Endothelial cell (in vitro differentiated cells): ENCODE measurements around the gene C13orf46. TPM values are rescaled to one million over a fixed set of nuclear protein-coding genes. Genes with fewer than 3 reads are reported as not detected.
"Not testable (repeated sequence)": the region's sequence is repeated elsewhere in the genome, so short reads cannot be mapped to it uniquely, and the experiment has no call there.

ENCODE experiments used
- DNase-seq: peaks from one replicate; pipeline ENCODE4 v3.0.0; 2021; ENCODE audit warnings: low spot score
- H3K27ac Mint-ChIP-seq: one replicate; pipeline ENCODE4 v1.8.0; 2021; ENCODE audit warnings: mixed read lengths, inconsistent platforms; ENCODE audit not compliant: unreplicated experiment
- H3K27me3 Mint-ChIP-seq: one replicate; pipeline ENCODE4 v1.8.0; 2021; ENCODE audit warnings: mild to moderate bottlenecking, moderate library complexity, mixed read lengths, inconsistent platforms; ENCODE audit not compliant: unreplicated experiment
- H3K36me3 Mint-ChIP-seq: one replicate; pipeline ENCODE4 v1.8.0; 2021; ENCODE audit warnings: mild to moderate bottlenecking, low read depth, mixed read lengths, inconsistent platforms; ENCODE audit not compliant: unreplicated experiment
- H3K4me1 Mint-ChIP-seq: one replicate; pipeline ENCODE4 v1.8.0; 2021; ENCODE audit warnings: mild to moderate bottlenecking, mixed read lengths, inconsistent platforms; ENCODE audit not compliant: unreplicated experiment
- H3K4me3 Mint-ChIP-seq: one replicate; pipeline ENCODE4 v1.8.0; 2021; ENCODE audit warnings: mild to moderate bottlenecking, mixed read lengths, inconsistent platforms; ENCODE audit not compliant: unreplicated experiment
- H3K9me3 Mint-ChIP-seq: one replicate; pipeline ENCODE4 v1.8.0; 2021; ENCODE audit warnings: mixed read lengths, inconsistent platforms; ENCODE audit not compliant: unreplicated experiment
- total RNA-seq: library from RNA; stranded (reverse); fragmentation: NEBNext Ultra II Directional; extraction: Animal tissue kit (Norgen Biotek cat#: 25700); gene quantifications from one replicate; pipeline ENCODE4 v1.2.1, GENCODE V29; 2021; ENCODE audit not compliant: unreplicated experiment
- TF ChIP-seq, protein P1 (sequence below): fragments of 200-600 bp; sonication (generic); IDR thresholded peaks from one replicate; pipeline ENCODE4 v1.5.0; 2021; ENCODE audit warnings: antibody characterized with exemption; ENCODE audit not compliant: unreplicated experiment

C13orf46 gene
- total RNA-seq, 1 donor from 2014 or later, result 1.5 TPM

- Mint-ChIP-seq H3K4me1 (no peaks in the 10 kb centered on the region), H3K4me3 (no peak overlapping the region), H3K36me3 (peaks cover 9% of the 10 kb centered on the region), H3K27ac (no peak overlapping the region), H3K9me3 (no peaks in the 10 kb centered on the region), H3K27me3 (peaks cover 11% of the 10 kb centered on the region)
- DNase-seq, result no peak
- TF ChIP-seq, protein P1, sequence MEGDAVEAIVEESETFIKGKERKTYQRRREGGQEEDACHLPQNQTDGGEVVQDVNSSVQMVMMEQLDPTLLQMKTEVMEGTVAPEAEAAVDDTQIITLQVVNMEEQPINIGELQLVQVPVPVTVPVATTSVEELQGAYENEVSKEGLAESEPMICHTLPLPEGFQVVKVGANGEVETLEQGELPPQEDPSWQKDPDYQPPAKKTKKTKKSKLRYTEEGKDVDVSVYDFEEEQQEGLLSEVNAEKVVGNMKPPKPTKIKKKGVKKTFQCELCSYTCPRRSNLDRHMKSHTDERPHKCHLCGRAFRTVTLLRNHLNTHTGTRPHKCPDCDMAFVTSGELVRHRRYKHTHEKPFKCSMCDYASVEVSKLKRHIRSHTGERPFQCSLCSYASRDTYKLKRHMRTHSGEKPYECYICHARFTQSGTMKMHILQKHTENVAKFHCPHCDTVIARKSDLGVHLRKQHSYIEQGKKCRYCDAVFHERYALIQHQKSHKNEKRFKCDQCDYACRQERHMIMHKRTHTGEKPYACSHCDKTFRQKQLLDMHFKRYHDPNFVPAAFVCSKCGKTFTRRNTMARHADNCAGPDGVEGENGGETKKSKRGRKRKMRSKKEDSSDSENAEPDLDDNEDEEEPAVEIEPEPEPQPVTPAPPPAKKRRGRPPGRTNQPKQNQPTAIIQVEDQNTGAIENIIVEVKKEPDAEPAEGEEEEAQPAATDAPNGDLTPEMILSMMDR, result no peak
Measured at GRCh38 chr13:113914333-113915011, 59.4 kb downstream of the C13orf46 start.

- not testable (repeated sequence) for H3K4me1 Mint-ChIP-seq, H3K27ac Mint-ChIP-seq, H3K36me3 Mint-ChIP-seq, H3K9me3 Mint-ChIP-seq, H3K4me3 Mint-ChIP-seq, DNase-seq
- H3K27me3 Mint-ChIP-seq, result peaks cover 14% of the 10 kb centered on the region
Measured at GRCh38 chr13:113913838-113914237, 60.0 kb downstream of the C13orf46 start.

DNA sequence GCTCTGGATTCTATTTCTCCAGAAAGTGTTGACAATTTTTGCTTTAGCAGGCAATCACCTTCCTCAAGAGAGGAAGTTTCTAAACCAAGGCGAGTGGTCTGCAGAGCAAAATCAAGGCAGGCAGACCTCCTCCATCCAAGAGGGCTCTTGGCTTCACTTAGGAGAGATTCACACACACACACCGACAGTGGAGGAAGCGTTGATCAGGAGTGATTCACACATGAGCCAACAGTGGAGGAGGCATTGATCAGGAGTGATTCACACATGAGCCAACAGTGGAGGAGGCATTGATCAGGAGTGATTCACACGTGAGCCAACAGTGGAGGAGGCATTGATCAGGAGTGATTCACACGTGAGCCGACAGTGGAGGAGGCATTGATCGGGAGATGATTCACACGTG lies 60.5 kb downstream of the C13orf46 start:
- peaks cover 14% of the 10 kb centered on the region for H3K27me3 Mint-ChIP-seq
- H3K4me3 Mint-ChIP-seq, result peak overlapping the region; percentile 39
- H3K4me1 Mint-ChIP-seq, DNase-seq, H3K36me3 Mint-ChIP-seq, H3K9me3 Mint-ChIP-seq: not testable (repeated sequence)
- H3K27ac Mint-ChIP-seq, result peak overlapping the region; percentile 50

DNA sequence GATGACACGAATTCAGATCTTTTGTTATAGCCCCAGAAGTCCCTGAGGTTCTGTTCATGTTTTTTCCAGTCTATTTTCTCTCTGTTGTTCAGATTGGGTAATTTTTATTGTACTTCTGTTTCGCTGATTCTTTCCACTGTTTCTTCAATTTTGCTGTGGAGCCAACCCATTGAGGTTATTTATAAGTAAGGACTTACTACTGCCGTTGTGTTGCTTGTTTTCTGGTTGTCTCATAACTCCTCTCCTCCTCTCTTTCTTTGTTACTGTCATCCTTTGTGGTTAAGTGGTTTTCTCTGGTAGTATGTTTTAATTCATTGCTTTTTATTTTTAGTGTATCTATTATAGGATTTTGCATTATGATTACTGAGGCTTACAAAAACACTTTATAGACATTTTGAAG lies 61.3 kb downstream of the C13orf46 start:
- H3K27me3 Mint-ChIP-seq, result peaks cover 14% of the 10 kb centered on the region
- no peak for DNase-seq
- TF ChIP-seq, protein P1, result no peak
- no peak overlapping the region for H3K27ac Mint-ChIP-seq
- peaks cover 9% of the 10 kb centered on the region for H3K36me3 Mint-ChIP-seq
- H3K9me3 Mint-ChIP-seq, result no peaks in the 10 kb centered on the region
- H3K4me1 Mint-ChIP-seq, result no peaks in the 10 kb centered on the region
- no peak overlapping the region for H3K4me3 Mint-ChIP-seq

DNA sequence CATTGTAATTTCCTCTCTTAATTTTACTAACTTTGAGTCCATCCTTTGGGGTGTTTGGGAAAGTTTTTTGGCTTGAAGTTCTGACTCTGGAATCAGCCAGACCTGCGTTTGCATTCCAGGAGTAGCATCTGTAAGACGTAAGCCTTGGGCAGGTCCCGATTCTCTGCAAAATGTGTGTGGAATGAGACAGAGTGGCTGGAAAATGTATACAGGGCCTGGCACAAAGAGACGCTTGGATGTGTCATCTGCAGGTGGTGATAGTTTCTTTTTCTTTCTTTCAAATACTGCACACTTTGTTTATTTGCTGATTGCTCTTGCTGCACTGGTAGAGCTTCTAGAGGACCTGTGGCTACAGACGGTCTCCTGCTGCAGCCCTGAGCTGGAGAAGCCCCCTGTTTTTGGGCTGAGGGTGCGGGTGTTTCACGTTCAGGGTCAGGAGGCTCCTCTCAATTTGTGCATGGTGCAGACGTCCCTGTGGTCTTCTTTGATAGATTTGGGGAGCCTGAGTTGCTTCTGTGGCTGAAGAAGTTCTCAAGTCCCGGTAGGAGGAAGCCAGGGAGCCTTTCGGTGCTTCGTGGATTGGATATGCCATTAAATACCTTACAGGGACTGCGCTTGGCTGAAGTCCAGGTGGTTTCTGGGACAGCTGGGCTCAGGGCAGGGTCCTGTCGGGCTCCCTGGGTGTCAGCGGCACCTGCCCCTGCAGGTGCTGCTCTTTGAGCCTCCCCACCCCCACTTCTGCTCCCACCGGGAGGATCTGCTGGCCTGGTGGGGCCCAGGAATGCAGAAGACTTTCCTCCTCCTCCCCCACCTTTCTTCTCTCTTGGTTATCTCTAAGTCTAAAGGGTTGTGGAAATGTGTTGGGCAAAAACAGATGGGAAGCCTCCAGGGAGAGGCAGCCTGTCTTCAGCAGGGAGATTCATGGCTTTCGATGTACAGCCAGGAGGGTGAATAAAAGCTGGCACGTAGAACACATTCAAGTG lies 66.0 kb downstream of the C13orf46 start:
- Mint-ChIP-seq H3K4me1 (no peaks in the 10 kb centered on the region), H3K36me3 (no peaks in the 10 kb centered on the region), H3K9me3 (no peaks in the 10 kb centered on the region), H3K27me3 (peaks cover 3% of the 10 kb centered on the region), H3K27ac (no peak overlapping the region), H3K4me3 (no peak overlapping the region)
- no peak for DNase-seq
- TF ChIP-seq, protein P1, result no peak
